ENCODE data around the gene AQP12B.

AQP12B gene

DNA sequence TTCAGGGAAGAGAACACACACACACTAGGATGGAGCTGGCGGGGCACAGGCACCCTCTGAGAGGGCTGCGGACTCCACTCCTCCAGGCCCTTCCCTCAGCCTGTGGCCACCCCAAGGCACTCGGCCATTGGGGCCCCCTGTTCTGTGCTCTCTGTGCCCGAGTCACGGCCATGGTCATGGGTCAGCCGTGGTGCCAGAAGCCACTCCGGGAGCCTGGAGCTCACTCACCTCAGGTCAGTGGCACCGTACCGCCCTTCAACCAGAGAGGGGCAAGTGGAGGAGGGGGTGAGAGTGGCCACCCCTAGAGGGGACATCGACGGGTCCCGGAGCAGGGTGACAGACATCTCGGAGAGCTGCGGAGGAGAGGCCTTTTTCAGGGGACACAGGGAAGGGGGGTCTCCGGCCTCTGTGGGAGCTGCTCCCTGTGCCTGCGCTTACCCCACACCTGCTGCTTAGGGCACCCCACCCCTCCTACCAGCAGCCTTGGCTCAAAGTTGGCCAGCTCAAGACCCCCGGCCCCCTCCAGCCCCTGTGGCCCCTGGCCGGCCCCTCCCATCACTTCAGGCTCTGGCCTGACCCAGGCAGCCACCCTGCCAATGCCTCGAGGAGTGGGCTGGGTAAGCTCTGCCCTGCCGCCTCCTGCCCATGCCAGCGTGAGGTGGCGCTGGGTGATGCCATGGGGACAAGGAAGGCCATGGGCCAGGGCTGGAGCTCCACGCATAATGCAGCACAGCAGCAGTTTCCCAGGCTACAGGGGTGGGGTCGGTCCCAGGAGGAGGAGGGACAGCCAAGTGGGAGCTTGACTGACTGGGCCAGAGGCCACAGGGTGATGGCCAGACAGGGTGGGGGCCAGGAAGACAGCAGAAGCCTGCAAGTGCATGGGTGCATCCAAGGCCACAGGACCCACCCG lies 38.3 kb upstream of the AQP12B start (continued):
- TF ChIP-seq, protein P1, sequence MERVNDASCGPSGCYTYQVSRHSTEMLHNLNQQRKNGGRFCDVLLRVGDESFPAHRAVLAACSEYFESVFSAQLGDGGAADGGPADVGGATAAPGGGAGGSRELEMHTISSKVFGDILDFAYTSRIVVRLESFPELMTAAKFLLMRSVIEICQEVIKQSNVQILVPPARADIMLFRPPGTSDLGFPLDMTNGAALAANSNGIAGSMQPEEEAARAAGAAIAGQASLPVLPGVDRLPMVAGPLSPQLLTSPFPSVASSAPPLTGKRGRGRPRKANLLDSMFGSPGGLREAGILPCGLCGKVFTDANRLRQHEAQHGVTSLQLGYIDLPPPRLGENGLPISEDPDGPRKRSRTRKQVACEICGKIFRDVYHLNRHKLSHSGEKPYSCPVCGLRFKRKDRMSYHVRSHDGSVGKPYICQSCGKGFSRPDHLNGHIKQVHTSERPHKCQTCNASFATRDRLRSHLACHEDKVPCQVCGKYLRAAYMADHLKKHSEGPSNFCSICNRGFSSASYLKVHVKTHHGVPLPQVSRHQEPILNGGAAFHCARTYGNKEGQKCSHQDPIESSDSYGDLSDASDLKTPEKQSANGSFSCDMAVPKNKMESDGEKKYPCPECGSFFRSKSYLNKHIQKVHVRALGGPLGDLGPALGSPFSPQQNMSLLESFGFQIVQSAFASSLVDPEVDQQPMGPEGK (CRISPR knock-in tag; IDR thresholded peaks at IDR 0.05; ENCODE audit: borderline replicate concordance), result no peak
- TF ChIP-seq TCF4 (CRISPR knock-in tag; IDR thresholded peaks at IDR 0.05; ENCODE audit: borderline replicate concordance) (no peak), ZC3H10 (CRISPR knock-in tag; IDR thresholded peaks at IDR 0.05) (no peak), OSR1 (CRISPR knock-in tag; IDR thresholded peaks at IDR 0.05) (no peak), ZNF70 (CRISPR knock-in tag; IDR thresholded peaks at IDR 0.05) (no peak), ESRRG (CRISPR knock-in tag; IDR thresholded peaks at IDR 0.05) (no peak), PPARA (CRISPR knock-in tag; IDR thresholded peaks at IDR 0.05; ENCODE audit: borderline replicate concordance) (no peak)
- TF ChIP-seq, protein P2, sequence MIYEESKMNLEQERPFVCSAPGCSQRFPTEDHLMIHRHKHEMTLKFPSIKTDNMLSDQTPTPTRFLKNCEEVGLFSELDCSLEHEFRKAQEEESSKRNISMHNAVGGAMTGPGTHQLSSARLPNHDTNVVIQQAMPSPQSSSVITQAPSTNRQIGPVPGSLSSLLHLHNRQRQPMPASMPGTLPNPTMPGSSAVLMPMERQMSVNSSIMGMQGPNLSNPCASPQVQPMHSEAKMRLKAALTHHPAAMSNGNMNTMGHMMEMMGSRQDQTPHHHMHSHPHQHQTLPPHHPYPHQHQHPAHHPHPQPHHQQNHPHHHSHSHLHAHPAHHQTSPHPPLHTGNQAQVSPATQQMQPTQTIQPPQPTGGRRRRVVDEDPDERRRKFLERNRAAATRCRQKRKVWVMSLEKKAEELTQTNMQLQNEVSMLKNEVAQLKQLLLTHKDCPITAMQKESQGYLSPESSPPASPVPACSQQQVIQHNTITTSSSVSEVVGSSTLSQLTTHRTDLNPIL (CRISPR knock-in tag; IDR thresholded peaks at IDR 0.05; ENCODE audit: low read depth), result no peak

DNA sequence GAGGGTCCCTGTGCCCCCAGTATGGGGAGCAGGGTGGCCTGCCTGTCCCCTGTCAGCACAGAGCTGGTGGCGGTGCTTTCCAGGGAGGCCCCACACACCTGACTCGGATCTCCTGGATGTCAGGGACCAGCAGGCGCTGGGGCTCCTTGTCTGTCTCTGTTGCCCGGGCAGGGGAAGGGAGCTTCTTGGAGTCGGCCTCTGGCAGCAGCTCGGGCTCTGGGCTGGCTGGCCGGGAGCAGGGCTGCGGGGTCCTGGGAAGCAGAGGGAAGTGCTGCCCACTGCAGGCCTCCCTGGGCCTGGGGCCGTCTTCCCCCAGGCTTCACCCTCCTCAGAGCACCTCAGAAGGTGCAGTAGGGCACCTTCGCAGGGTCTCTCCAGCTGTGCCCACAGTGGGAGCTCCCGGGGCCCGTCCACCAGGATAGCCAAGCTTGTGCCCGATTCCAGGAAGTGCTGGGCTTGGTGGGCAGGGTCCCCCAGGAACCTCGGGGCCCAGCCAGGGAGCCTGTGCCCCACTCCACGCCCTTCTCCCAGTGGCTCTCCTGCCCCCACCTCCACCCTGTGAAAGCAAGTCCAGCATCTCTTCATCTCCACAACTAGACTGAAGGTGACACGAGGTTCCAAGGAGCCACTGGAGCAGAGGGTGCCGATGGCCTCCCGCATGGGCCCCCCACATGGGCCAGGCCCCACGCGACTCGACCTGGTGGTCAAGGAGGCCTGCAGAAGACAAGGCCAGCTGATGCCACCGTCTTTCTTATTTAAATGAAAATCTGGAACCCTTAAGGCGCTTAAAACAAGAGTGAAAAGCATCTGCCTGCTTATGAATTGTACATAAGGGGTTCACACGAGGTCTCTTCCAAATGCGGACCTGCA lies 37.2 kb upstream of the AQP12B start:
- no peak for ATAC-seq
- TF ChIP-seq SNAI2 (CRISPR knock-in tag; IDR thresholded peaks at IDR 0.05) (no peak), TOX (CRISPR knock-in tag; IDR thresholded peaks at IDR 0.05; ENCODE audit: borderline replicate concordance) (no peak), ARNTL (CRISPR knock-in tag; IDR thresholded peaks at IDR 0.05; ENCODE audit: borderline replicate concordance, low read depth) (no peak), ZFP3 (CRISPR knock-in tag; IDR thresholded peaks at IDR 0.05) (no peak), PPARA (CRISPR knock-in tag; IDR thresholded peaks at IDR 0.05; ENCODE audit: borderline replicate concordance) (no peak), ZC3H10 (CRISPR knock-in tag; IDR thresholded peaks at IDR 0.05) (no peak)
- TF ChIP-seq, protein P3, sequence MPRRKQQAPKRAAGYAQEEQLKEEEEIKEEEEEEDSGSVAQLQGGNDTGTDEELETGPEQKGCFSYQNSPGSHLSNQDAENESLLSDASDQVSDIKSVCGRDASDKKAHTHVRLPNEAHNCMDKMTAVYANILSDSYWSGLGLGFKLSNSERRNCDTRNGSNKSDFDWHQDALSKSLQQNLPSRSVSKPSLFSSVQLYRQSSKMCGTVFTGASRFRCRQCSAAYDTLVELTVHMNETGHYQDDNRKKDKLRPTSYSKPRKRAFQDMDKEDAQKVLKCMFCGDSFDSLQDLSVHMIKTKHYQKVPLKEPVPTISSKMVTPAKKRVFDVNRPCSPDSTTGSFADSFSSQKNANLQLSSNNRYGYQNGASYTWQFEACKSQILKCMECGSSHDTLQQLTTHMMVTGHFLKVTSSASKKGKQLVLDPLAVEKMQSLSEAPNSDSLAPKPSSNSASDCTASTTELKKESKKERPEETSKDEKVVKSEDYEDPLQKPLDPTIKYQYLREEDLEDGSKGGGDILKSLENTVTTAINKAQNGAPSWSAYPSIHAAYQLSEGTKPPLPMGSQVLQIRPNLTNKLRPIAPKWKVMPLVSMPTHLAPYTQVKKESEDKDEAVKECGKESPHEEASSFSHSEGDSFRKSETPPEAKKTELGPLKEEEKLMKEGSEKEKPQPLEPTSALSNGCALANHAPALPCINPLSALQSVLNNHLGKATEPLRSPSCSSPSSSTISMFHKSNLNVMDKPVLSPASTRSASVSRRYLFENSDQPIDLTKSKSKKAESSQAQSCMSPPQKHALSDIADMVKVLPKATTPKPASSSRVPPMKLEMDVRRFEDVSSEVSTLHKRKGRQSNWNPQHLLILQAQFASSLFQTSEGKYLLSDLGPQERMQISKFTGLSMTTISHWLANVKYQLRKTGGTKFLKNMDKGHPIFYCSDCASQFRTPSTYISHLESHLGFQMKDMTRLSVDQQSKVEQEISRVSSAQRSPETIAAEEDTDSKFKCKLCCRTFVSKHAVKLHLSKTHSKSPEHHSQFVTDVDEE (CRISPR knock-in tag; IDR thresholded peaks at IDR 0.05), result no peak
- TF ChIP-seq, protein P4, sequence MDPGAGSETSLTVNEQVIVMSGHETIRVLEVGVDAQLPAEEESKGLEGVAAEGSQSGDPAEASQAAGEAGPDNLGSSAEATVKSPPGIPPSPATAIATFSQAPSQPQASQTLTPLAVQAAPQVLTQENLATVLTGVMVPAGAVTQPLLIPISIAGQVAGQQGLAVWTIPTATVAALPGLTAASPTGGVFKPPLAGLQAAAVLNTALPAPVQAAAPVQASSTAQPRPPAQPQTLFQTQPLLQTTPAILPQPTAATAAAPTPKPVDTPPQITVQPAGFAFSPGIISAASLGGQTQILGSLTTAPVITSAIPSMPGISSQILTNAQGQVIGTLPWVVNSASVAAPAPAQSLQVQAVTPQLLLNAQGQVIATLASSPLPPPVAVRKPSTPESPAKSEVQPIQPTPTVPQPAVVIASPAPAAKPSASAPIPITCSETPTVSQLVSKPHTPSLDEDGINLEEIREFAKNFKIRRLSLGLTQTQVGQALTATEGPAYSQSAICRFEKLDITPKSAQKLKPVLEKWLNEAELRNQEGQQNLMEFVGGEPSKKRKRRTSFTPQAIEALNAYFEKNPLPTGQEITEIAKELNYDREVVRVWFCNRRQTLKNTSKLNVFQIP (CRISPR knock-in tag; IDR thresholded peaks at IDR 0.05; ENCODE audit: borderline replicate concordance, low read depth), result no peak

DNA sequence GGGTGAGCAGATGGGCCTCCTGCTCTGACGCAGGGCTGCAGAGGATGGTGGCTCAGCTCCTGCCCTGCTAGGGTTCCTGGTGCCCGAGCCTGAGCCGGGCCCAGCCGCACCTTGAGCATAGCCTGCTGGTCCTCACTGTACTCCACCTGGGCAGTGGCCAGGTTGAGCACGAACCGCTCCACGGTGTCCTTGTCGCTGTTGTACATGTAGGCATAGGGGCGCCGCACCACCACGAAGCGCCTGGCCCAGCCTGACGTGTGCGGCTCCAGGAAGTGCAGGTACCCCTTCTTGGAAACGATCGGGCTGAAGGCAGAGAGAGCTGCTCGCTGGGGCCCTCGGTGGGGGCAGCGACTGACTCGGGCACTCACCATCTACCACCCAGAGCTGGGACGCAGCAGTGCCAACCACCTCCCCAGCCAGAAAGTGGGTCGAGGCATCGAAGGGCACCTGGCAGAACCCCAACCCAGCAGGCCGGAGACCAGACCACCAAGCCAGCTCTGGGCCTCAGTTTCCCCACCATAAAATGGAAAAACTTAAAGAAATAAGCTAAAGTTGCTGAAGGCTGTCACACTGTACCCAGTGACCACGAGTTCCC lies 36.3 kb upstream of the AQP12B start:
- ATAC-seq, result no peak
- no peak for TF ChIP-seq ZNF565 (CRISPR knock-in tag; conservative IDR thresholded peaks at IDR 0.05; ENCODE audit: low read depth)
- TF ChIP-seq TOX (CRISPR knock-in tag; IDR thresholded peaks at IDR 0.05; ENCODE audit: borderline replicate concordance), result no peak
- no peak for TF ChIP-seq ARNTL (CRISPR knock-in tag; IDR thresholded peaks at IDR 0.05; ENCODE audit: borderline replicate concordance, low read depth)
- TF ChIP-seq, protein P5, sequence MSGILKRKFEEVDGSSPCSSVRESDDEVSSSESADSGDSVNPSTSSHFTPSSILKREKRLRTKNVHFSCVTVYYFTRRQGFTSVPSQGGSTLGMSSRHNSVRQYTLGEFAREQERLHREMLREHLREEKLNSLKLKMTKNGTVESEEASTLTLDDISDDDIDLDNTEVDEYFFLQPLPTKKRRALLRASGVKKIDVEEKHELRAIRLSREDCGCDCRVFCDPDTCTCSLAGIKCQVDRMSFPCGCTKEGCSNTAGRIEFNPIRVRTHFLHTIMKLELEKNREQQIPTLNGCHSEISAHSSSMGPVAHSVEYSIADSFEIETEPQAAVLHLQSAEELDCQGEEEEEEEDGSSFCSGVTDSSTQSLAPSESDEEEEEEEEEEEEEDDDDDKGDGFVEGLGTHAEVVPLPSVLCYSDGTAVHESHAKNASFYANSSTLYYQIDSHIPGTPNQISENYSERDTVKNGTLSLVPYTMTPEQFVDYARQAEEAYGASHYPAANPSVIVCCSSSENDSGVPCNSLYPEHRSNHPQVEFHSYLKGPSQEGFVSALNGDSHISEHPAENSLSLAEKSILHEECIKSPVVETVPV (CRISPR knock-in tag; IDR thresholded peaks at IDR 0.05), result no peak
- TF ChIP-seq, protein P4 (CRISPR knock-in tag; IDR thresholded peaks at IDR 0.05; ENCODE audit: borderline replicate concordance, low read depth), result no peak
- no peak for TF ChIP-seq TCF4 (CRISPR knock-in tag; IDR thresholded peaks at IDR 0.05; ENCODE audit: borderline replicate concordance)

All from SK-N-SH treated with all-trans-retinoic acid at 6 μM for 48 hours (cell line).